H1 (cell line): ENCODE measurements around the gene CTDP1. TPM values are rescaled to one million over a fixed set of nuclear protein-coding genes. Genes with fewer than 3 reads are reported as not detected.

ENCODE experiments used
- CTCF ChIA-PET: fragments of 300-600 bp; sonication (Branson Sonifier 250); formaldehyde crosslinking; loops from one replicate; lab custom pipeline; 2021; ENCODE audit not compliant: partially characterized antibody; lab: Charles Lee
- POLR2A ChIA-PET: fragments of 300-600 bp; sonication (Branson Sonifier 250); formaldehyde crosslinking; loops from one replicate; lab custom pipeline; 2021; ENCODE audit warnings: inconsistent platforms; ENCODE audit not compliant: partially characterized antibody; lab: Charles Lee
- DNase-seq, 2 experiments: peaks; one replicate each; pipeline versions ENCODE4 v3.0.0 to v3.0.0-alpha.2; 2010 to 2022; ENCODE audit warnings: low spot score in 2 of 2, low read depth in 1 of 2, mixed read lengths in 1 of 2
- FAIRE-seq: peaks from 2 replicates; lab custom pipeline; 2011; peaks lifted over from hg19 to GRCh38; lab: Jason Lieb, UNC
- H2AFZ ChIP-seq: 2 replicates; pipeline ENCODE4 v1.8.1; 2012; ENCODE audit warnings: low read length, inconsistent platforms
- H2AK5ac ChIP-seq: 2 replicates; pipeline ENCODE4 v1.6.1; 2013; ENCODE audit warnings: low read depth, low read length
- H2BK120ac ChIP-seq: replicated peaks from 2 replicates; pipeline ENCODE3; 2013; ENCODE audit warnings: low read depth, low read length, inconsistent platforms
- H2BK12ac ChIP-seq: 2 replicates; pipeline ENCODE4 v1.6.1; 2013; ENCODE audit warnings: low read depth, low read length
- H2BK15ac ChIP-seq: 2 replicates; pipeline ENCODE4 v1.6.1; 2013; ENCODE audit warnings: low read length
- H2BK20ac ChIP-seq: 2 replicates; pipeline ENCODE4 v1.6.1; 2013; ENCODE audit warnings: low read length
- H2BK5ac ChIP-seq: 2 replicates; pipeline ENCODE4 v1.6.1; 2013; ENCODE audit warnings: low read depth, low read length
- H3K14ac ChIP-seq: 2 replicates; pipeline ENCODE4 v1.6.1; 2013; ENCODE audit warnings: inconsistent platforms; ENCODE audit not compliant: insufficient read length
- H3K18ac ChIP-seq: 2 replicates; pipeline ENCODE4 v1.6.1; 2013; ENCODE audit warnings: low read length; ENCODE audit errors: extremely low read depth
- H3K23ac ChIP-seq: 2 replicates; pipeline ENCODE4 v1.6.1; 2013; ENCODE audit warnings: inconsistent platforms; ENCODE audit not compliant: insufficient read length
- H3K23me2 ChIP-seq: 2 replicates; pipeline ENCODE4 v1.6.1; 2013; ENCODE audit warnings: low read depth, low read length
- H3K27ac ChIP-seq: 2 replicates; pipeline ENCODE4 v1.6.1; 2011; ENCODE audit warnings: low read depth, low read length, inconsistent platforms
- H3K27me3 ChIP-seq, 4 experiments: replicated peaks in 1 of 4; 1 replicate in 1 of 4; 2 replicates in 3 of 4; pipeline versions ENCODE4 v1.6.1 to v1.8.1; 2011 to 2013; ENCODE audit warnings: low read length in 3 of 4, mild to moderate bottlenecking in 3 of 4, inconsistent platforms in 2 of 4, mixed read lengths in 2 of 4, moderate library complexity in 1 of 4; ENCODE audit not compliant: control insufficient read depth in 3 of 4, insufficient read depth in 3 of 4; ENCODE audit errors: extremely low read depth in 1 of 4
- H3K36me3 ChIP-seq, 4 experiments: 2 replicates each; pipeline versions ENCODE4 v1.6.1 to v1.8.1; 2011 to 2013; ENCODE audit warnings: mild to moderate bottlenecking in 4 of 4, low read length in 3 of 4, moderate library complexity in 2 of 4, control low read depth in 1 of 4, inconsistent platforms in 1 of 4; ENCODE audit not compliant: insufficient read depth in 4 of 4, control insufficient read depth in 2 of 4
- H3K4ac ChIP-seq: replicated peaks from 2 replicates; pipeline ENCODE3; 2013; ENCODE audit warnings: low read length, low read depth, mixed read lengths, inconsistent platforms; ENCODE audit not compliant: insufficient read length
- H3K4me1 ChIP-seq, 4 experiments: replicated peaks in 1 of 4; 1 replicate in 1 of 4; 2 replicates in 3 of 4; pipeline versions ENCODE4 v1.6.1 to v1.8.1; 2011 to 2013; ENCODE audit warnings: low read length in 3 of 4, inconsistent platforms in 2 of 4, mixed read lengths in 1 of 4; ENCODE audit not compliant: insufficient read depth in 4 of 4, control insufficient read depth in 3 of 4
- H3K4me2 ChIP-seq, 2 experiments: 2 replicates each; pipeline versions ENCODE4 v1.6.1 to v1.8.1; 2011 to 2013; ENCODE audit warnings: low read depth in 2 of 2, low read length in 2 of 2, control low read depth in 1 of 2, inconsistent platforms in 1 of 2, mild to moderate bottlenecking in 1 of 2; ENCODE audit not compliant: insufficient read depth in 1 of 2
- H3K4me3 ChIP-seq, 4 experiments: fragments of 200-600, 300-600 bp in 1 of 4; sonication (generic), shearing (Covaris generic), sonication (Bioruptor Twin) in 1 of 4; 2 replicates each; pipeline versions ENCODE4 v1.5.1 to v1.8.1; 2011 to 2016; ENCODE audit warnings: low read length in 4 of 4, low read depth in 3 of 4, control low read depth in 2 of 4, inconsistent platforms in 2 of 4, mild to moderate bottlenecking in 2 of 4, mixed read lengths in 1 of 4, moderate library complexity in 1 of 4; ENCODE audit not compliant: insufficient read depth in 2 of 4; ENCODE audit errors: extremely low read depth in 1 of 4
- H3K56ac ChIP-seq: replicated peaks from 2 replicates; pipeline ENCODE3; 2013; ENCODE audit warnings: low read depth, mild to moderate bottlenecking, mixed read lengths, low read length, inconsistent platforms; ENCODE audit not compliant: insufficient read length
- H3K79me1 ChIP-seq: 2 replicates; pipeline ENCODE4 v1.6.1; 2013; ENCODE audit warnings: low read depth, low read length, control low read depth
- H3K79me2 ChIP-seq, 2 experiments: 2 replicates each; pipeline versions ENCODE4 v1.6.1 to v1.8.1; 2012 to 2013; ENCODE audit warnings: low read length in 2 of 2, mild to moderate bottlenecking in 2 of 2, inconsistent platforms in 1 of 2; ENCODE audit not compliant: insufficient read depth in 2 of 2, control insufficient read depth in 1 of 2
- H3K9ac ChIP-seq, 4 experiments: replicated peaks in 1 of 4; 1 replicate in 1 of 4; 2 replicates in 3 of 4; pipeline versions ENCODE4 v1.6.1 to v1.8.1; 2011 to 2013; ENCODE audit warnings: low read depth in 3 of 4, low read length in 3 of 4, control low read depth in 2 of 4, mild to moderate bottlenecking in 2 of 4, moderate library complexity in 2 of 4, inconsistent platforms in 1 of 4; ENCODE audit errors: extremely low read depth in 1 of 4
- H3K9me3 ChIP-seq, 2 experiments: 2 replicates each; pipeline versions ENCODE4 v1.6.1 to v1.8.1; 2012 to 2013; ENCODE audit warnings: mild to moderate bottlenecking in 2 of 2, moderate library complexity in 2 of 2, control low read depth in 1 of 2, inconsistent platforms in 1 of 2, low read depth in 1 of 2, low read length in 1 of 2, mixed read lengths in 1 of 2; ENCODE audit not compliant: insufficient read depth in 2 of 2
- H4K20me1 ChIP-seq, 2 experiments: replicated peaks in 1 of 2; 2 replicates each; pipeline versions ENCODE3 to v1.8.1; 2011 to 2013; ENCODE audit warnings: inconsistent platforms in 2 of 2, low read length in 2 of 2, mild to moderate bottlenecking in 1 of 2; ENCODE audit not compliant: insufficient read depth in 2 of 2, control insufficient read depth in 1 of 2
- H4K5ac ChIP-seq: 2 replicates; pipeline ENCODE4 v1.6.1; 2013; ENCODE audit warnings: low read length, low read depth, mixed read lengths, inconsistent platforms; ENCODE audit not compliant: insufficient read length
- H4K8ac ChIP-seq: 2 replicates; pipeline ENCODE4 v1.8.0; 2013; ENCODE audit warnings: mild to moderate bottlenecking, moderate library complexity, low read length, inconsistent platforms; ENCODE audit not compliant: insufficient read depth; ENCODE audit errors: extremely low read depth
- H4K91ac ChIP-seq: replicated peaks from 2 replicates; pipeline ENCODE3; 2013; ENCODE audit warnings: low read length, mixed read lengths, inconsistent platforms; ENCODE audit not compliant: insufficient read length
- EGR1 ChIP-seq: IDR thresholded peaks from 2 replicates; pipeline ENCODE4 v1.6.1; 2011; ENCODE audit warnings: low read depth, low read length, borderline replicate concordance
- KDM5A ChIP-seq: fragments of 200-600 bp; IDR thresholded peaks from 2 replicates; pipeline ENCODE4 v1.7.1; 2012; ENCODE audit warnings: mild to moderate bottlenecking, low read length, inconsistent platforms, mixed read lengths
- NANOG ChIP-seq: IDR thresholded peaks from 2 replicates; pipeline ENCODE4 v1.6.1; 2011; ENCODE audit warnings: low read length, low read depth, mild to moderate bottlenecking, inconsistent platforms; ENCODE audit not compliant: insufficient read depth, poor library complexity, severe bottlenecking
- SIRT6 ChIP-seq: IDR thresholded peaks from one replicate; pipeline ENCODE4 v1.7.1; 2012; ENCODE audit warnings: low read length, inconsistent platforms
- WGBS, 2 experiments: shearing (Covaris generic) in 1 of 2; methylation state at CpG; one replicate each; pipeline versions ENCODE4 v1.1.6 to v1.1.7; 2013 to 2015; ENCODE audit warnings: low lambda C conversion rate in 2 of 2, mixed read lengths in 2 of 2, inconsistent platforms in 1 of 2, low coverage in 1 of 2, missing lambda C conversion rate in 1 of 2; ENCODE audit not compliant: insufficient replicate concordance in 2 of 2, insufficient coverage in 1 of 2, insufficient read length in 1 of 2; ENCODE audit errors: extremely low coverage in 1 of 2, missing lambda C conversion rate in 1 of 2; 5-methylcytosine and 5-hydroxymethylcytosine counted together
- polyA plus RNA-seq, 7 experiments: library from polyadenylated mRNA; depleted of rRNA in 3 of 7; stranded (reverse) in 5 of 7; unstranded in 2 of 7; fragments of >200 nt in 5 of 7; fragments of 200-250 nt in 2 of 7; gene quantifications; 1 replicate in 5 of 7; 2 replicates in 1 of 7; 4 replicates in 1 of 7; pipeline versions ENCODE4 v1.2.1 to v1.2.3, GENCODE V29; 2011 to 2013; ENCODE audit warnings: missing spikeins in 2 of 7, mixed read lengths in 2 of 7
- total RNA-seq: library from RNA; stranded (reverse); fragmentation: NEBNext Ultra II Directional; extraction: Animal tissue kit (Norgen Biotek cat#: 25700); gene quantifications from 2 replicates; pipeline ENCODE4 v1.2.1, GENCODE V29; 2021
- TF ChIP-seq, protein P1 (sequence below), 3 experiments: IDR thresholded peaks; 1 replicate in 2 of 3; 2 replicates in 1 of 3; pipeline versions ENCODE4 v1.5.1 to v1.6.1; 2011; ENCODE audit warnings: low read length in 3 of 3, mild to moderate bottlenecking in 3 of 3, inconsistent platforms in 2 of 3, low read depth in 1 of 3, moderate library complexity in 1 of 3; ENCODE audit not compliant: insufficient read depth in 1 of 3; ENCODE audit errors: control extremely low read depth in 1 of 3
- TF ChIP-seq, protein P2 (sequence below): IDR thresholded peaks from 2 replicates; pipeline ENCODE4 v1.6.1; 2012; ENCODE audit warnings: inconsistent platforms

CTDP1 gene
- total and polyA plus RNA-seq, 2 of the 8 experiments (the other 6 are each of a cell fraction or from before 2014, with no cell fraction given) = 16.6 to 37.0 TPM

DNA sequence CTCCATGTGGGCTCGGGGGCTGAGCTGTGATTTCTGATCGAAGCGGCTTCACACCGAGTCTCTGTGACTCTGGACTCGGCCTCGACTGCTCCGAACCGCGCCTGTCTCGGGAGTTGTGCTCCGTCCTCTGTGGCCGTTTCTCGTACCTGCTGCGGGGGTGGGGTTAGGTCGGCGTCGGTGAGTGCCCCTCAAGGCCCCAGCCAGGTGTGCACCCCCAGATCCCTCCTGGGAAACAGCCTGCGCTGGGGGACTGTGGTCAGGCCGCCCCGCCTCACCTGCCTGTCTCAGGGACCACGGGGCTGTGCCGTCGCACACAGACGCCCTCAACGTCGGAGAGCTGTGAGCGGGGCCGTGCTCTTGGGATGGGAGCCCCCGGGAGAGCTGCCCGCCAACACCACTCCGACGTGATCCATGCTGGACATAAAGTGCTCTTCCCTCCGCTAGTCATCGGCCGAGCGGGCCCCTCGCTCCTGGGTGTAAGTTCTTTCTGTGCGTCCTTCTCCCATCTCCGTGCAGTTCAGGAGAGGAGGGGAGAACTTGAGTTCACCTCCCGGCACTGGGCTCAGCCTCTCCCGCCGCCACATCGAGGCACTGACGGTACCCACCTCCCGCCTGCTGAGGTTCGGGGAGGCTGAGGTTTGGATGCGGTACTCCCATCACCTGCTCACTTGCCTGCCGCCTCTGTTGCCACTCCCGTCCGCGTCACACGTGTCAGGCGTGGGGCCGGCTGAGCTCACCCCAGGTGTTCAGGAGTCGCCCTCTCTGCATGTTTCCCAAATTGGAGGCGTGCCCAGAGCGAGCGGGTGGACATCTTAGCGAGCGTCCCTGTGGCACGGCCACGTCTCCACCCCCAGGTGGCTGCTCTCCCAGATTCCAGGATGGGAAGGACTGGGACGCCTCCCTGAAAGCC lies 55.7 kb downstream of the CTDP1 start:
- Histone ChIP-seq H4K20me1 (peaks cover 0 to 9% of the 10 kb centered on the region in 2 experiments), H3K14ac (no peak overlapping the region), H2BK20ac (no peak overlapping the region), H3K36me3 (peaks cover 5 to 45% (median 29%) of the 10 kb centered on the region in 4 experiments; a peak in 7 of 8 replicates), H3K79me1 (no peaks in the 10 kb centered on the region), H3K23me2 (no peaks in the 10 kb centered on the region), H3K27ac (no peak overlapping the region), H2AK5ac (no peak overlapping the region), H3K4me3 (no peak overlapping the region), H2BK12ac (no peak overlapping the region), H3K4me1 (no peaks in the 10 kb centered on the region), H3K27me3 (no peaks in the 10 kb centered on the region), H3K4ac (no peak overlapping the region), H3K18ac (no peak overlapping the region), H3K23ac (no peak overlapping the region), H2BK120ac (no peak overlapping the region), H3K9ac (no peak overlapping the region), H3K79me2 (no peaks in the 10 kb centered on the region; a peak in 1 of 4 replicates), H4K8ac (peak overlapping the region; percentile 85), H2BK5ac (no peak overlapping the region), H2BK15ac (no peak overlapping the region), H4K91ac (no peak overlapping the region), H2AFZ (no peak overlapping the region), H3K4me2 (no peak overlapping the region), H3K9me3 (peaks cover 12 to 13% of the 10 kb centered on the region in 2 experiments), H3K56ac (no peak overlapping the region), H4K5ac (no peak overlapping the region)
- FAIRE-seq (no peak), DNase-seq (no peak)
- ChIA-PET CTCF (no interaction called here), POLR2A (no interaction called here)
- no peak for TF ChIP-seq KDM5A
- TF ChIP-seq SIRT6 = no peak
- no peak for TF ChIP-seq EGR1
- TF ChIP-seq NANOG = no peak
- TF ChIP-seq, protein P1, sequence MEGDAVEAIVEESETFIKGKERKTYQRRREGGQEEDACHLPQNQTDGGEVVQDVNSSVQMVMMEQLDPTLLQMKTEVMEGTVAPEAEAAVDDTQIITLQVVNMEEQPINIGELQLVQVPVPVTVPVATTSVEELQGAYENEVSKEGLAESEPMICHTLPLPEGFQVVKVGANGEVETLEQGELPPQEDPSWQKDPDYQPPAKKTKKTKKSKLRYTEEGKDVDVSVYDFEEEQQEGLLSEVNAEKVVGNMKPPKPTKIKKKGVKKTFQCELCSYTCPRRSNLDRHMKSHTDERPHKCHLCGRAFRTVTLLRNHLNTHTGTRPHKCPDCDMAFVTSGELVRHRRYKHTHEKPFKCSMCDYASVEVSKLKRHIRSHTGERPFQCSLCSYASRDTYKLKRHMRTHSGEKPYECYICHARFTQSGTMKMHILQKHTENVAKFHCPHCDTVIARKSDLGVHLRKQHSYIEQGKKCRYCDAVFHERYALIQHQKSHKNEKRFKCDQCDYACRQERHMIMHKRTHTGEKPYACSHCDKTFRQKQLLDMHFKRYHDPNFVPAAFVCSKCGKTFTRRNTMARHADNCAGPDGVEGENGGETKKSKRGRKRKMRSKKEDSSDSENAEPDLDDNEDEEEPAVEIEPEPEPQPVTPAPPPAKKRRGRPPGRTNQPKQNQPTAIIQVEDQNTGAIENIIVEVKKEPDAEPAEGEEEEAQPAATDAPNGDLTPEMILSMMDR (IDR thresholded peaks at IDR 0.05; ENCODE audit: control extremely low read depth in 1 of 3, insufficient read depth in 1 of 3, low read depth in 1 of 3, low read length in 3 of 3) = no peak
- TF ChIP-seq, protein P2, sequence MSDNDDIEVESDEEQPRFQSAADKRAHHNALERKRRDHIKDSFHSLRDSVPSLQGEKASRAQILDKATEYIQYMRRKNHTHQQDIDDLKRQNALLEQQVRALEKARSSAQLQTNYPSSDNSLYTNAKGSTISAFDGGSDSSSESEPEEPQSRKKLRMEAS = no peak
- WGBS, 2 experiments = 94% methylated on average over 51 of the region's 63 CpGs; no CpG with 5 or more reads in 1 of the 2 experiments
